ENCODE data around the gene ARSG. TPM values are rescaled to one million over a fixed set of nuclear protein-coding genes. Genes with fewer than 3 reads are reported as not detected.

The ARSG gene
- total and polyA plus RNA-seq, 2 experiments from 2014 or later, result 1.7 to 5.1 TPM

DNA sequence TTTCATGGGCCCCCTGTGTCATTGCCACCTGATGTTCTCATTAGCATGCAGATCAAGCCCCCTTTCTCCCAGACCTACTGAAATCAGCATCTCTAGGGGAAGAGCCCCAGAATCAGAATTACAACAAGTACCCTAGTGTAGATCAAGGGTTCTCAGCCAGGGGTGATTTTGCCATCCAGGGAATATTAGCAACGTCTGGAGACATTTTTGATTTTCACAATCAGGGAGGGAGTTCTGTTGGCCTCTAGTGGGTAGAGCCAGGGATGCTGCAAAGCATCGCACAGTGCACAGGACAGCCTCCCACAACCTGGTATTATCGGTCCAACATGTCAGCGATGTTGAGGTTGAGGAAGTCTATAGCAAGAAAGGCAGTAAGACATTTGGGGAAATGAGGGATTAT, 36.1 kb upstream of the ARSG start:
- Histone ChIP-seq H3K36me3 (ENCODE audit: insufficient read depth) (peaks cover 10% of the 10 kb centered on the region; the same call in 1 of the 2 replicates), H3K27me3 (ENCODE audit: insufficient read depth) (no peaks in the 10 kb centered on the region), H3K9me2 (ENCODE audit: insufficient read depth) (no peaks in the 10 kb centered on the region), H2AFZ (no peak overlapping the region), H3K4me3 (no peak overlapping the region), H4K20me1 (replicated peaks; ENCODE audit: insufficient read depth) (no peaks in the 10 kb centered on the region), H3K27ac (ENCODE audit: low read depth) (no peak overlapping the region), H3K79me2 (replicated peaks; ENCODE audit: insufficient read depth) (no peaks in the 10 kb centered on the region), H3K4me2 (no peak overlapping the region), H3K4me1 (ENCODE audit: insufficient read depth) (peaks cover 5% of the 10 kb centered on the region; the same call in 1 of the 2 replicates), H3F3A (replicated peaks; ENCODE audit: low read depth) (no peaks in the 10 kb centered on the region)
- Mint-ChIP-seq H3K4me3 (no peak overlapping the region), H3K27me3 (ENCODE audit: insufficient read depth, low read depth, poor library complexity) (peaks cover 6% of the 10 kb centered on the region), H3K27ac (no peak overlapping the region), H3K36me3 (ENCODE audit: low read depth) (peaks cover 20% of the 10 kb centered on the region; the same call in 2 of the 3 replicates), H3K9me3 (no peaks in the 10 kb centered on the region), H3K4me1 (peaks cover 17% of the 10 kb centered on the region)
- no peak for DNase-seq (ENCODE audit: low spot score)
- TF ChIP-seq, protein P1, sequence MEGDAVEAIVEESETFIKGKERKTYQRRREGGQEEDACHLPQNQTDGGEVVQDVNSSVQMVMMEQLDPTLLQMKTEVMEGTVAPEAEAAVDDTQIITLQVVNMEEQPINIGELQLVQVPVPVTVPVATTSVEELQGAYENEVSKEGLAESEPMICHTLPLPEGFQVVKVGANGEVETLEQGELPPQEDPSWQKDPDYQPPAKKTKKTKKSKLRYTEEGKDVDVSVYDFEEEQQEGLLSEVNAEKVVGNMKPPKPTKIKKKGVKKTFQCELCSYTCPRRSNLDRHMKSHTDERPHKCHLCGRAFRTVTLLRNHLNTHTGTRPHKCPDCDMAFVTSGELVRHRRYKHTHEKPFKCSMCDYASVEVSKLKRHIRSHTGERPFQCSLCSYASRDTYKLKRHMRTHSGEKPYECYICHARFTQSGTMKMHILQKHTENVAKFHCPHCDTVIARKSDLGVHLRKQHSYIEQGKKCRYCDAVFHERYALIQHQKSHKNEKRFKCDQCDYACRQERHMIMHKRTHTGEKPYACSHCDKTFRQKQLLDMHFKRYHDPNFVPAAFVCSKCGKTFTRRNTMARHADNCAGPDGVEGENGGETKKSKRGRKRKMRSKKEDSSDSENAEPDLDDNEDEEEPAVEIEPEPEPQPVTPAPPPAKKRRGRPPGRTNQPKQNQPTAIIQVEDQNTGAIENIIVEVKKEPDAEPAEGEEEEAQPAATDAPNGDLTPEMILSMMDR (conservative IDR thresholded peaks at IDR 0.05; ENCODE audit: low read depth in 2 of 2), result no peak
- no peak for TF ChIP-seq REST (IDR thresholded peaks at IDR 0.05; ENCODE audit: unreplicated experiment)
- no peak for TF ChIP-seq ZNF114 (CRISPR knock-in tag; IDR thresholded peaks at IDR 0.05)
- no peak for TF ChIP-seq CREB1 (CRISPR knock-in tag; IDR thresholded peaks at IDR 0.05; ENCODE audit: low read depth)
- TF ChIP-seq POLR2AphosphoS5 (IDR thresholded peaks at IDR 0.05; ENCODE audit: low read depth), result no peak
- no peak for TF ChIP-seq EZH2 (IDR thresholded peaks at IDR 0.05; ENCODE audit: low read depth, unreplicated experiment)
- TF ChIP-seq, protein P2, sequence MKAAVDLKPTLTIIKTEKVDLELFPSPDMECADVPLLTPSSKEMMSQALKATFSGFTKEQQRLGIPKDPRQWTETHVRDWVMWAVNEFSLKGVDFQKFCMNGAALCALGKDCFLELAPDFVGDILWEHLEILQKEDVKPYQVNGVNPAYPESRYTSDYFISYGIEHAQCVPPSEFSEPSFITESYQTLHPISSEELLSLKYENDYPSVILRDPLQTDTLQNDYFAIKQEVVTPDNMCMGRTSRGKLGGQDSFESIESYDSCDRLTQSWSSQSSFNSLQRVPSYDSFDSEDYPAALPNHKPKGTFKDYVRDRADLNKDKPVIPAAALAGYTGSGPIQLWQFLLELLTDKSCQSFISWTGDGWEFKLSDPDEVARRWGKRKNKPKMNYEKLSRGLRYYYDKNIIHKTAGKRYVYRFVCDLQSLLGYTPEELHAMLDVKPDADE (IDR thresholded peaks at IDR 0.05), result no peak
- TF ChIP-seq, protein P3, sequence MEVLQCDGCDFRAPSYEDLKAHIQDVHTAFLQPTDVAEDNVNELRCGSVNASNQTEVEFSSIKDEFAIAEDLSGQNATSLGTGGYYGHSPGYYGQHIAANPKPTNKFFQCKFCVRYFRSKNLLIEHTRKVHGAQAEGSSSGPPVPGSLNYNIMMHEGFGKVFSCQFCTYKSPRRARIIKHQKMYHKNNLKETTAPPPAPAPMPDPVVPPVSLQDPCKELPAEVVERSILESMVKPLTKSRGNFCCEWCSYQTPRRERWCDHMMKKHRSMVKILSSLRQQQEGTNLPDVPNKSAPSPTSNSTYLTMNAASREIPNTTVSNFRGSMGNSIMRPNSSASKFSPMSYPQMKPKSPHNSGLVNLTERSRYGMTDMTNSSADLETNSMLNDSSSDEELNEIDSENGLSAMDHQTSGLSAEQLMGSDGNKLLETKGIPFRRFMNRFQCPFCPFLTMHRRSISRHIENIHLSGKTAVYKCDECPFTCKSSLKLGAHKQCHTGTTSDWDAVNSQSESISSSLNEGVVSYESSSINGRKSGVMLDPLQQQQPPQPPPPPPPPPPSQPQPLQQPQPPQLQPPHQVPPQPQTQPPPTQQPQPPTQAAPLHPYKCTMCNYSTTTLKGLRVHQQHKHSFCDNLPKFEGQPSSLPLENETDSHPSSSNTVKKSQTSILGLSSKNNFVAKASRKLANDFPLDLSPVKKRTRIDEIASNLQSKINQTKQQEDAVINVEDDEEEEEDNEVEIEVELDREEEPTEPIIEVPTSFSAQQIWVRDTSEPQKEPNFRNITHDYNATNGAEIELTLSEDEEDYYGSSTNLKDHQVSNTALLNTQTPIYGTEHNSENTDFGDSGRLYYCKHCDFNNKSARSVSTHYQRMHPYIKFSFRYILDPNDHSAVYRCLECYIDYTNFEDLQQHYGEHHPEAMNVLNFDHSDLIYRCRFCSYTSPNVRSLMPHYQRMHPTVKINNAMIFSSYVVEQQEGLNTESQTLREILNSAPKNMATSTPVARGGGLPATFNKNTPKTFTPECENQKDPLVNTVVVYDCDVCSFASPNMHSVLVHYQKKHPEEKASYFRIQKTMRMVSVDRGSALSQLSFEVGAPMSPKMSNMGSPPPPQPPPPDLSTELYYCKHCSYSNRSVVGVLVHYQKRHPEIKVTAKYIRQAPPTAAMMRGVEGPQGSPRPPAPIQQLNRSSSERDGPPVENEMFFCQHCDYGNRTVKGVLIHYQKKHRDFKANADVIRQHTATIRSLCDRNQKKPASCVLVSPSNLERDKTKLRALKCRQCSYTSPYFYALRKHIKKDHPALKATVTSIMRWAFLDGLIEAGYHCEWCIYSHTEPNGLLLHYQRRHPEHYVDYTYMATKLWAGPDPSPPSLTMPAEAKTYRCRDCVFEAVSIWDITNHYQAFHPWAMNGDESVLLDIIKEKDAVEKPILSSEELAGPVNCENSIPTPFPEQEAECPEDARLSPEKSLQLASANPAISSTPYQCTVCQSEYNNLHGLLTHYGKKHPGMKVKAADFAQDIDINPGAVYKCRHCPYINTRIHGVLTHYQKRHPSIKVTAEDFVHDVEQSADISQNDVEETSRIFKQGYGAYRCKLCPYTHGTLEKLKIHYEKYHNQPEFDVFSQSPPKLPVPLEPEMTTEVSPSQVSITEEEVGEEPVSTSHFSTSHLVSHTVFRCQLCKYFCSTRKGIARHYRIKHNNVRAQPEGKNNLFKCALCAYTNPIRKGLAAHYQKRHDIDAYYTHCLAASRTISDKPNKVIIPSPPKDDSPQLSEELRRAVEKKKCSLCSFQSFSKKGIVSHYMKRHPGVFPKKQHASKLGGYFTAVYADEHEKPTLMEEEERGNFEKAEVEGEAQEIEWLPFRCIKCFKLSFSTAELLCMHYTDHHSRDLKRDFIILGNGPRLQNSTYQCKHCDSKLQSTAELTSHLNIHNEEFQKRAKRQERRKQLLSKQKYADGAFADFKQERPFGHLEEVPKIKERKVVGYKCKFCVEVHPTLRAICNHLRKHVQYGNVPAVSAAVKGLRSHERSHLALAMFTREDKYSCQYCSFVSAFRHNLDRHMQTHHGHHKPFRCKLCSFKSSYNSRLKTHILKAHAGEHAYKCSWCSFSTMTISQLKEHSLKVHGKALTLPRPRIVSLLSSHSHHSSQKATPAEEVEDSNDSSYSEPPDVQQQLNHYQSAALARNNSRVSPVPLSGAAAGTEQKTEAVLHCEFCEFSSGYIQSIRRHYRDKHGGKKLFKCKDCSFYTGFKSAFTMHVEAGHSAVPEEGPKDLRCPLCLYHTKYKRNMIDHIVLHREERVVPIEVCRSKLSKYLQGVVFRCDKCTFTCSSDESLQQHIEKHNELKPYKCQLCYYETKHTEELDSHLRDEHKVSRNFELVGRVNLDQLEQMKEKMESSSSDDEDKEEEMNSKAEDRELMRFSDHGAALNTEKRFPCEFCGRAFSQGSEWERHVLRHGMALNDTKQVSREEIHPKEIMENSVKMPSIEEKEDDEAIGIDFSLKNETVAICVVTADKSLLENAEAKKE (CRISPR knock-in tag; IDR thresholded peaks at IDR 0.05), result no peak
- TF ChIP-seq JUNB (IDR thresholded peaks at IDR 0.05; ENCODE audit: unreplicated experiment), result no peak
- TF ChIP-seq NANOG (IDR thresholded peaks at IDR 0.05; ENCODE audit: borderline replicate concordance), result no peak
- TF ChIP-seq STAT1 (IDR thresholded peaks at IDR 0.05; ENCODE audit: unreplicated experiment), result no peak
- no peak for TF ChIP-seq EZH2phosphoT487 (IDR thresholded peaks at IDR 0.05; ENCODE audit: unreplicated experiment)
- TF ChIP-seq ZNF331 (CRISPR knock-in tag; IDR thresholded peaks at IDR 0.05; ENCODE audit: low read depth), result no peak
- no peak; the same call in 2 of the 3 replicates for ATAC-seq
